ENCODE results near the gene OIT3. TPM values are rescaled to one million over a fixed set of nuclear protein-coding genes. Genes with fewer than 3 reads are reported as not detected.

The OIT3 gene
- total RNA-seq, 1 experiment from 2014 or later: not detected

DNA sequence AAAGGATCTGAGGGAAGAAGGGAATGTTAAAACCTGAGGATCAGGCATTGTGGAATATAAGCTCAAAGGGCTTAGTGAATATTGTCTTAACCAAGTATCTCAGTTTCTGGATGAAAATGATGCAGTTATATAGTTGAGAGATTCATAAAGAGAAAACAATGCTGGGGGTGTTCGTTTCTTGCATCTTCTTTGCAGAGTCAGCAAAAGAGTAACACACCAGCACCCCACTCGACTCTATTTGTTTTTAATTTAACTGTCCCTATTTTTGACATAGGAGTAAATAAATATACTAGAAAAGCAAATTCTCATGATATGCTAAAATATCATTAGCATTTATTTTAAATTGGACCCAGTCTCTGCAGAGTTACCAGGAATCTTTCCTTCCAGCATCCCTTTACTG lies 7.6 kb upstream of the OIT3 start:
- Histone ChIP-seq H3K4me1 (ENCODE audit: insufficient read depth, low read length) (peaks cover 6% of the 10 kb centered on the region; the same call in 1 of the 2 replicates), H3F3A (ENCODE audit: low read length, unreplicated experiment) (no peaks in the 10 kb centered on the region), H3K9ac (ENCODE audit: low read length) (no peak overlapping the region), H3K9me2 (replicated peaks; ENCODE audit: low read length) (no peaks in the 10 kb centered on the region), H3K27ac (ENCODE audit: low read length) (no peak overlapping the region), H3K79me2 (ENCODE audit: low read length) (no peaks in the 10 kb centered on the region), H3K4me2 (ENCODE audit: low read length) (no peak overlapping the region), H2AFZ (ENCODE audit: low read length) (no peak overlapping the region), H3K4me3 (ENCODE audit: low read length) (no peak overlapping the region), H3K27me3 (ENCODE audit: low read length) (peaks cover 53% of the 10 kb centered on the region), H3K36me3 (ENCODE audit: low read depth, low read length) (no peaks in the 10 kb centered on the region), H4K20me1 (ENCODE audit: low read length) (no peaks in the 10 kb centered on the region), H3K9me3 (ENCODE audit: low read length) (no peaks in the 10 kb centered on the region)
- ATAC-seq (no peak), DNase-seq (no peak)
- TF ChIP-seq, protein P1, sequence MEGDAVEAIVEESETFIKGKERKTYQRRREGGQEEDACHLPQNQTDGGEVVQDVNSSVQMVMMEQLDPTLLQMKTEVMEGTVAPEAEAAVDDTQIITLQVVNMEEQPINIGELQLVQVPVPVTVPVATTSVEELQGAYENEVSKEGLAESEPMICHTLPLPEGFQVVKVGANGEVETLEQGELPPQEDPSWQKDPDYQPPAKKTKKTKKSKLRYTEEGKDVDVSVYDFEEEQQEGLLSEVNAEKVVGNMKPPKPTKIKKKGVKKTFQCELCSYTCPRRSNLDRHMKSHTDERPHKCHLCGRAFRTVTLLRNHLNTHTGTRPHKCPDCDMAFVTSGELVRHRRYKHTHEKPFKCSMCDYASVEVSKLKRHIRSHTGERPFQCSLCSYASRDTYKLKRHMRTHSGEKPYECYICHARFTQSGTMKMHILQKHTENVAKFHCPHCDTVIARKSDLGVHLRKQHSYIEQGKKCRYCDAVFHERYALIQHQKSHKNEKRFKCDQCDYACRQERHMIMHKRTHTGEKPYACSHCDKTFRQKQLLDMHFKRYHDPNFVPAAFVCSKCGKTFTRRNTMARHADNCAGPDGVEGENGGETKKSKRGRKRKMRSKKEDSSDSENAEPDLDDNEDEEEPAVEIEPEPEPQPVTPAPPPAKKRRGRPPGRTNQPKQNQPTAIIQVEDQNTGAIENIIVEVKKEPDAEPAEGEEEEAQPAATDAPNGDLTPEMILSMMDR (conservative IDR thresholded peaks at IDR 0.05; ENCODE audit: low read depth, low read length): no peak
- TF ChIP-seq EZH2phosphoT487 (IDR thresholded peaks at IDR 0.05; ENCODE audit: borderline replicate concordance, low read length) (no peak), EZH2 (IDR thresholded peaks at IDR 0.05; ENCODE audit: low read length, unreplicated experiment) (no peak)
- ChIA-PET CTCF (interaction anchor here (0.7 kb wide), 1 partner anchor 210 kb away, joined by 5 read pairs; no protein-coding TSS in a partner anchor), POLR2A (ENCODE audit: unreplicated experiment) (no interaction called here)
- no TSS peak for BruUV-seq (replicated peaks)
- intact Hi-C loops (cut with micrococcal nuclease): no loop called here

DNA sequence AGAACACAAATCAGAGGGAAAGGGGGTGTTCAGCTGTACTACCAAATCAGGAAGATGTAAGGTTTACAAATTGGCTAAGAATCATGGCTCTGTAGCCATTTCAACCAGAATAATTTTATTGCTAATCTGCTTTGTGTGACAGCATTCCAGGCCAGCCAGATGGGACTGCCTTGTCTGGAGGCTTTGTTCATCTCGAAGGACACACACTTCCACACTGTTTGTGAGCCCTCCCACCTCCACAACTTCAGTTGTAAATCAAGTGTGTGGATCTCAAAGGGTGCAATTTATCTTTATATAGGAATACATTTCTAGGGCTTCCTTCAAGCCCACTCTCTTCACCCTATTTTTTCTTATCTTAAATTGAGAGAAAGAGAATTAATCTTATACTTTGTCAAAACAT lies 6.9 kb upstream of the OIT3 start:
- TF ChIP-seq EZH2phosphoT487 (IDR thresholded peaks at IDR 0.05; ENCODE audit: borderline replicate concordance, low read length) (no peak), EZH2 (IDR thresholded peaks at IDR 0.05; ENCODE audit: low read length, unreplicated experiment) (no peak)
- TF ChIP-seq, protein P1 (conservative IDR thresholded peaks at IDR 0.05; ENCODE audit: low read depth, low read length): no peak
- Histone ChIP-seq H3K9me2 (replicated peaks; ENCODE audit: low read length) (no peaks in the 10 kb centered on the region), H3K4me1 (ENCODE audit: insufficient read depth, low read length) (peaks cover 6% of the 10 kb centered on the region; the same call in 1 of the 2 replicates), H3K4me3 (ENCODE audit: low read length) (no peak overlapping the region), H4K20me1 (ENCODE audit: low read length) (no peaks in the 10 kb centered on the region), H3K9ac (ENCODE audit: low read length) (no peak overlapping the region), H3F3A (ENCODE audit: low read length, unreplicated experiment) (no peaks in the 10 kb centered on the region), H3K36me3 (ENCODE audit: low read depth, low read length) (no peaks in the 10 kb centered on the region), H3K27me3 (ENCODE audit: low read length) (peaks cover 56% of the 10 kb centered on the region), H3K79me2 (ENCODE audit: low read length) (no peaks in the 10 kb centered on the region), H2AFZ (ENCODE audit: low read length) (no peak overlapping the region), H3K27ac (ENCODE audit: low read length) (no peak overlapping the region), H3K9me3 (ENCODE audit: low read length) (no peaks in the 10 kb centered on the region), H3K4me2 (ENCODE audit: low read length) (no peak overlapping the region)
- intact Hi-C loops (cut with micrococcal nuclease): no loop called here
- ChIA-PET POLR2A (ENCODE audit: unreplicated experiment) (no interaction called here), CTCF (no interaction called here)
- BruUV-seq (replicated peaks): no TSS peak
- ATAC-seq: no peak
- DNase-seq: no peak

DNA sequence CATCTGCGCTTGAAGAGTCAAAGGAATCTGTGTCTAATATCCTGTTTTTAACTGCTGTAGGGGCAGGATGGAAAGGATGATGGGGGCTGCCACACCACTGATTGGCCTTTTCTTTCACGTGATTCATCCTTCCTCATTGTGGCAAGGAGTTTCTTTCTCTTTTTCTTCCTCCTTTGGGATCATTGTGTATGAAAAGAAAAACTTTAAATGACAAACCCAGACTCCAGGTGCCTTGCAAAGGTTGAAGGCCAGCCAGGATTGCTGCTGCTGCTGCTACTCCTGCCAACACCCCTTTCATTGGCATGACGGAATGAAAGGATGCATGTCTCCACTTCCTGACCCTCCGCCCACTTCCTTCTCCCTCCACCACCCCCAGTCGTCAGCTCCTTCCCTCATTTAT lies 6.5 kb upstream of the OIT3 start:
- H2AFZ ChIP-seq (ENCODE audit: low read length): peak overlapping the region; percentile 9
- no peak overlapping the region for H3K27ac ChIP-seq (ENCODE audit: low read length)
- H3K79me2 ChIP-seq (ENCODE audit: low read length): no peaks in the 10 kb centered on the region
- no peaks in the 10 kb centered on the region for H3K36me3 ChIP-seq (ENCODE audit: low read depth, low read length)
- no peak overlapping the region for H3K9ac ChIP-seq (ENCODE audit: low read length)
- no peaks in the 10 kb centered on the region for H3K9me3 ChIP-seq (ENCODE audit: low read length)
- ATAC-seq (peak; percentile 16; the same call in 1 of the 2 replicates), DNase-seq (no peak)
- H3K4me1 ChIP-seq (ENCODE audit: insufficient read depth, low read length): peaks cover 6% of the 10 kb centered on the region; the same call in 1 of the 2 replicates
- TF ChIP-seq, protein P1 (conservative IDR thresholded peaks at IDR 0.05; ENCODE audit: low read depth, low read length): no peak
- TF ChIP-seq EZH2phosphoT487 (IDR thresholded peaks at IDR 0.05; ENCODE audit: borderline replicate concordance, low read length) (no peak; the same call in 1 of the 2 replicates), EZH2 (IDR thresholded peaks at IDR 0.05; ENCODE audit: low read length, unreplicated experiment) (no peak)
- no peak overlapping the region for H3K4me3 ChIP-seq (ENCODE audit: low read length)
- no TSS peak for BruUV-seq (replicated peaks)
- CTCF ChIA-PET: no interaction called here
- H3K9me2 ChIP-seq (replicated peaks; ENCODE audit: low read length): no peaks in the 10 kb centered on the region
- H3K27me3 ChIP-seq (ENCODE audit: low read length): peaks cover 56% of the 10 kb centered on the region
- POLR2A ChIA-PET (ENCODE audit: unreplicated experiment): no interaction called here
- H3K4me2 ChIP-seq (ENCODE audit: low read length): peak overlapping the region; percentile 2
- no peaks in the 10 kb centered on the region for H3F3A ChIP-seq (ENCODE audit: low read length, unreplicated experiment)
- intact Hi-C loops (cut with micrococcal nuclease): no loop called here
- H4K20me1 ChIP-seq (ENCODE audit: low read length): no peaks in the 10 kb centered on the region
